GM19193 (cell line): ENCODE results near the gene SLC6A13.

Experiments
- POLR2A ChIP-seq: IDR thresholded peaks from 4 replicates; pipeline ENCODE4 v1.6.1; 2011; ENCODE audit not compliant: insufficient read depth, insufficient read length; ENCODE audit errors: extremely low read depth

SLC6A13 gene

DNA sequence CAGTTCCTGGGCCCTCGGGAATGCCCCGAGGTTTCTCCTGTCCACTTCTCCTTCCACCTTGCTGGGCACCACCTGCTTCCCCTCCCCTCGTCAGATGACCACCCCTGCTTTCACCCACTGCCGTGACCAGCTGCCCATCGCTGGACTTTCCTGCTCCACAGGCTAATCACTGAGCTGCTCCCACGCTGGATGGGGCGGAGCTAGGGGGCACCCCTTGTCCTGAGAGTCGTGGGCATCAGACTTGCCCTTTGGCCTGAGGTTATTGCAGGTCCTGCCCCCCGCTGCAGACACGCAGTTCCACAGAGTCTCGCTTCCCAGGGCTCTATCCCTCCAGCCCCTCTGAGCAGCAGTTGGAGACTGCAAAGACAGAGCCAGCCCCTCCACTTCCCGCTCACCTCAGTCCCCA is 49.1 kb downstream of the SLC6A13 start:
- no peak for TF ChIP-seq POLR2A

DNA sequence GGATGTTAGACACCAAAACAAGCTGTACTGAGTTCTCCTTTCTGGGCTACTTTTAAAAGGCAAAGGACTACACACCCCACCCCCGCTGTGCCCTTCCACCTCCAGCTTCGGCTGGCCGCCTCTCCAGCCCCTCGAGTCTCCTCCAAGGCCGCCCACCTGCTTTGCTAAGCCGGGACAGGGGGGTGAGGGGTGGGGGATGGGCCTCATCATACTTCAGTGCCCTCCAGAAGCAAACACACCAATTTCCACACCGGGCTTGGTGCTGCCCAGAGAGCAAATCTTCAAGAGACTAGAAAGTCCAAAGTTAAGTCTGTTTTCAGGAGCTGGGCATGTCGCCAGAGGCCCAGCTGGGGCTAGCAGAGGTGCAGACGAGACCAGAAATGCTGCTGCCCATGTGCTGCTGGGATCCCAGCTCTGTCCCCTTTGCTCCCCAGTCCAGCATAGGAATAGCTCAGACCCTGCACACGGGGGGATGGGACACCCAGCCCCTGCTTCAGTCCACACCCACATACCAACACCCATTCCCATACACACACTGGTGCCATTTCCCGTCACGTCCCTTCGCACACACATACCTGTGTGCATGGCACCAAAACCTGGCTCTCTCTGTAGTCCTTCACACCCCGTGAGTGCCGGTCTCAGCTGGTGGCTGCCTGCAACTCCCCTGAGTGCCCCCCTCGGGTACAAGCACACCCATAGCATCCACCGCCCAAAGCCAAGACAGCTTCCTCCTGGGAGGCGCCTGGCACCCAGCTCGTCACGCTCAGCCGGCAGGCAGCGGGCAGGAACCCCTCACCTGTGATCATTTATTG is 49.7 kb downstream of the SLC6A13 start:
- TF ChIP-seq POLR2A = no peak

DNA sequence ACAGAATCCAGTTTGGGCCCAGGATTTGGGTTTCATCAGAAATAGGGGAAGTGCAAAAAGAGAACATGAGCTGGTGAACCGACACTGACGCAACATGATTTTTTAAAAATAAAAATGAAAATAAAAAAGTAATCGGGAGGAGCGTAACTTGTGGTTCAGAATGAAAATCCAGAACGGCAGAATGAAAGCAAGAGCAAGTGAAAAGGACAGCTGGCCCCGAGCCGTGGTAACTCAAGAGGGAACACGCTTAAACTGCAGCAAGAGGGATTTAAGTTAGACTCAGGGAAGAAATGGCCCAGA is 50.3 kb downstream of the SLC6A13 start:
- no peak for TF ChIP-seq POLR2A

DNA sequence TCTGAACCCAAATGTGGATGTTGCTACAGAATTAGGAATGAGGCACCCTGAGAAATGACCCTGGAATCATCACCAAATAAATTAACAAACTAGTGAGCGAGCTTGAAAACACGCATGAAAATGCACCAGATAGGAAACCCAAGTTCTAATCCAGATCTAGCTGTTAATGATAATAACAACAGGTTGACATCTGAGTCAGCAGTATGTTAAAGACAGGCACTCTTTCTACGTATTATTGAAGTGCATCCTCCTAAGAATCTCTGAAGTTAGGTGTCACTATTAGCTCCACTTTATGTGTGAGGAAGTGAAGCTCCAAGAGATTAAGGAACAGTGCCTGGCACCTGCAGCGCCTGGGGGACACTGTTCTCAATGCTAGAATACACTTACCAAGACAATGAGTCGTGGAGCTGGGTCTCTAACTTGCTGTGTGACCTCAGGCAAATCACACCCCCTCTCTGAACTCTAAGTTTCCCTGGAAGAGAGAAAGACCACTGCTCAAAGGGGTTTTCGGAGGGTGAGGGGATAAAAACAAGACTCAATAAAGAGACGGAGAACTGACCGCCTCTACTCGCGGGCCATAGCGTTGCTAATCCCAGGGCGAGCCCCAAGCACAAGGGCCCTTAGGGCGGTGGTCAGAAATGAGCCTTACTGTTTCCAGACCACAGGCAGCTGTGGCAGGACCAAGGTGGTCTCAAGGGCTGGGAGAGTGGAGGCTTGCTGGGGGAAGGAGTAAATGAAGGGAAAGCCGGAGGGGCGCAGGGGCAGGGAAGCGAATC is 50.8 kb downstream of the SLC6A13 start:
- TF ChIP-seq POLR2A = no peak

DNA sequence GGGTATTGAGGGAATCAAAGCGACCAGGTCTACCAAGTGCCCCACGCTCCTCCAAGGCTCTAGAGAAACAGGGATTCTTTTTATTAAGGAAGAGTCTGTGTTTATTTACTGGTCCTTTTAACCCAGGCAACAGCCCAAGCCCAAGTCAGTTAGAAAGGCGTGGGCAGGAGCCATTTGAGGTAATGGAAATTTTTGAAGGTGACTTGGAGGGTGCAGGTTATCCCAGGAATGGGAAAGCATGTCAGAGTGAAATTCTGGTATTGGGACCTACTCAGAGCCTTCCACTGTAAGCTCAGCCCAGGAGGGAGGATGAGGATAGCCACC is 51.5 kb downstream of the SLC6A13 start:
- no peak for TF ChIP-seq POLR2A

DNA sequence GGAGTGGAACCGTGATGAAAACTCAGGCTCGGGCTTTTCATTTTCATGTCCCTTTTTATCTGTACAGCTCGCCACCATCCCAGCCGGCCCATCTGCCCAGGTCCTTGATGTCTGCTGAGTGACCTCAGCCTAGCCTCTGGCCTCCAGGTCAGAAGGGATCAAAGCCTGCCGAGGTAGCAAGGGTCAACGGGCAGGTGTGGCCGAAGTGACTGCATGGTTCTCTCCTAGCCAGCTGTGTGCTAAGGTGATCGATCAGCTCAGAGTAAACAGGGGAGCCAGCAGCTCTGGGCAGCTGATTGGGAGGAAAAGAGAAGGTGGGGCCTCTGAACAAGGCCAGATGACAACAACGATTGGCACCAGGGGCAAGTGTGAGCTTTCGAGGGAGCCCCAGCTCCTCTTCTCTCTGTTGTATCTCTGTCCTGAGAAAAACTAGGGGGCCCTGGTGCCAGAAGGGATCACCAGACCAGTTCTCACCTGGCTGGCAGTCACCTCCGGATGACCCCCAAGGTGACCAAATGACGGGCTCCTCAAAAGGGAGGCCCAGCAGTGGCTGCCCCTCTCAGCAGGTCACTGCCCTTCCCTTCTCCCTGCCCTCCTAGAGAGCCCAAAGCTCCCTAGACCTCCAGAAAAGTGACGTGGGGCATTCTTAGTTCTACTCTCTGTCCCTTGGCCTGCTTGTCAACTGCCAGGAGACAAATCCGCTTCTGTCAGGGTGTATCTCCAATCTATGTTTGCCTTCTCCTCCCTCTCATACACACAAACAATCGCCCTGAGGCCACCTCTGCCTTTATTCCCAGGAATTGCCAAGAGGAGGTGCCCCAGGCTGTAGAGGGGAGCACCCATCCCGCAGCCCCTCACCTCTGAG is 52.1 kb downstream of the SLC6A13 start:
- TF ChIP-seq POLR2A = no peak

DNA sequence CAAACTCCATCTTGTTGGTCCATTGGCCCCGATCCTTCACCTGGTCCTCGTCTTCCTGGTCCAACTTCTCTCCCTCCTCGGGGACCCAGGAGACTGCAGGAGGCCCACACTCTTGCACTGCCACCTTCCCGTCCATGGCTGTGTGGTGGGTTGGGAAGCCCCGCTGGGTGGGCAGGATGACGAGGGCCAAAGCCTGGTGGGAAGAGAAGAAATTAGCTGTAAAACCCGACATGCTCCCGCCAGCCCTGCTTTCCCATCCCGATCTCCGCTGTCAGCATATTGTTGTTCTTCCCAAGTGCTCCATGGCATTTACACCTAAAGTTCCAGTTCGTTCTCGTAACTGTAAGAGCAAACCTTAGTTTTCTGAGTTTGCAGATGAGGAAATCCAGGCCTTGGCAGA is 52.8 kb downstream of the SLC6A13 start:
- no peak for TF ChIP-seq POLR2A

DNA sequence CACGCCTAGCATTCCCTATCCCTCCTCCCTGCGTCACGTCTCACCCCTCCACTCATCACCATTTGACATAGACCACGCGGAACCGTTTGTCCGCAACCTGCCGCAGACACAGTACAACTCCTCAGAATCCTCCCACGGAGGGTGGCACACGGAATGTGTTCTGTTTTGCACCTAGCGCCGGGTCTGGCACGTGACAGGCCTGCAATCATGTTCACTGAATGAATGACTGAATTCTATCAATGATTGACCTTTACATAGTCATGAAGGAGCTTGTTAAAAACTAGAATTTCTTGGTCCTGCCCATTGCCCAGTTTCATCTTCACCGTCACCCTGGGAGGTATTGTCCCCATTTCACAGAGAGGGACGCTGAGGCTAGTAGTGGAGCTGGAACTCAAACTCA is 53.4 kb downstream of the SLC6A13 start:
- TF ChIP-seq POLR2A = no peak

DNA sequence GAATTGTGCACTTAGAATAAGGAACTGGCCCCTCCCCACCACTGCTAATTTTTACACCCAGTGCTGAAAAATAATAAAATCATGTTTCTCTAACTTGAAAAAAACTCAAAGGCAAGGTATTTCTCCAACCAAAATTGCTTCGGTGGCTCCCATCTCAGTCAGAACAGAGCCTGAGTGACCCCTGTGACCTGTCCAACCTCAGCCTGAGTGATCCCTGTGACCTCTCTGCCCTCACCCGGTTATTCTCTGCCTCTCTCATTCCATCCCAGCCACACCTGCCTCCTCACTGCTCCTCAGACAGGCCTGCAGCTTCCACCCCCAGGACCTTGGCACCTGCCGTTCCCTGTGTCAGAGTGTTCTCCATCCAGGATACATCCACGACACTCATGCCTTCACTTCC is 53.8 kb downstream of the SLC6A13 start:
- no peak for TF ChIP-seq POLR2A

DNA sequence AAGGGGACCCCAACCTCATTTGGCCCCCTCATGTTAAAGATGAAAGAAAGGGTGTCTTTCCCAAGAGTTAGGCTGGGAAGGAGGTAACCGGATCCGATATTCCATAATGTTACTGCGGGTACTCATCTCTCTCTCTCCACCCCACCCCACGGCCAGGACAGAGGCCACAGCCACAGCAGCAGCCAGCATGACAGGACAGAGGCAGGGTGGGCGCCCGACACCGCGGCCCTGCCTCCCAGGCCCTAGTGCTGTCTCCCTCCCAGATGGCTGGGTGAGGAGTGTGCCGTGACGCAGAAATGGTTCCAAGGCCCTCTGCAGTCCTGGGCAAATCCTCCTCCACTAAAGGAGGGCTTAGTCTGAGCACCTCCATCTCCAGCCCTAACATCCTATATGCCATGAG is 54.8 kb downstream of the SLC6A13 start:
- TF ChIP-seq POLR2A = no peak

DNA sequence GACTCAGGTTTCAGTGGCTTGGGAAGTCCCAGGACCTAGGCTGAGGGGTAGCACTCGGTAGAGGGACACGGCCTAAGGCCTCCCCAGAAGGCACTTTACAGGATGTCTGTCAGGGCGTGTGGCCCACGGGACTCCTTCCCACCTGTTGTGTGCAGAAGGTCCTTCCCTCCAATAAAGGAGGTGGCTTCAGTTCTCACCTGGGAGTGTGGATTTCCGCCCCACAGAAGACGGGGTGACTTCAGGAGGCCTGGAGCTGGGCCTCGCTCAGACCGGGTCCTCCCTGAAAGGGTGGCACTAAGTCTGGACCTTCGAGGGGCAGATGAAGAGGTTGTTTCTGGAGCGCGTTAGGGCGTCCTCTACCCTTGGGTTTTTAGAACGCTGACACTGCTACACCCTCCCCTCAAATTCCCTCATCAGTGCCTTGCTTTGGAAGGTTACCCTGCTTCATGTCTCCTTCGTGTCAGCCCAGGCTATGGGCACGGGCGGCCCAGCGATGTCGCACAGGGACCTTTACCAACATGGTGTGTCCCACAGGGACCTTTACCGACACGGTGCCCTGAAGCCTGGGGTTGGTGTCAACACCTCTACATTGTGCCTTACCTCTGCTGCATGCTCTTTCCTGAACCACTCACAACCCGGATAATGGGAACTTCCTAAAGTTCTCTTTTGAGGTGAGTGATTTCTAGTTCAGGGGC is 55.7 kb downstream of the SLC6A13 start:
- TF ChIP-seq POLR2A = no peak

DNA sequence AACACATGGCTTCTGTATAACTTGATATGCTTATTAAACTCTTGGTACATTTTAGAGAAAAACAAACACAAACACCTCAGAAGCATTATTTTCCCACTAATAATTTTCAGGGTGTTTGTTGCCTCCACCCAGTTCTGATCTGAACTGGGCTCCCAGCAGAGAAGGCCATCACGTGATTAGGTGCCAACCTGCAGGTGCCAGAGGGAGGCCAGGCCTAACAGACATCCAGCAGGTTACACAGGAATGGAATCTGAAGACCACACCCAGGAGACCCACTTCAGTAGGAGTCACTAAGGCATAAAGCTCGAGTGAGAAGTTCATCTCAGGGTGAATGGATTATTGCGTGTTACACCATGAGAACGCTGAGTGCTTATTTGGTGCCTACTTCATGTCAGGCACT is 57.6 kb downstream of the SLC6A13 start:
- TF ChIP-seq POLR2A = no peak

DNA sequence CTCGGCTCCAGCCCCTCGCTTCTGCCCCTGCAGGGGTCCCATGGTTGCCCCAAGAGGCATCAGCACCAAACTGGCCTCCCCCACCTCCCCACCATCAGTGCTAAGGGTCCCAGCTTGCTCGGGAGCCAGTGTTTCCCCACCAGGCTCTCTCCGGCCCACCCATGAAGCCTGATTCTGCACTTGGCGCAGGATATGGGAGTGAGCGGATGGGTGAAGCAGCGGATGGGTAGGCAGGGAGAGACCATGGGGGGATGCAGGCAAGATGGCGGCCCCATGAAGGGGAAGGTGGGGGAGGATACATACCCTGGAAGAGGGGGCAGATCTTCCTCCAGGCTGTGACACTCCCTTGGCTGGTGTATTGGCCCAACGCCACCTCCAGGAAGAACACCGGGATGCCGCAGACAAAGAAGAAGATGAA is 58.4 kb downstream of the SLC6A13 start:
- no peak for TF ChIP-seq POLR2A

DNA sequence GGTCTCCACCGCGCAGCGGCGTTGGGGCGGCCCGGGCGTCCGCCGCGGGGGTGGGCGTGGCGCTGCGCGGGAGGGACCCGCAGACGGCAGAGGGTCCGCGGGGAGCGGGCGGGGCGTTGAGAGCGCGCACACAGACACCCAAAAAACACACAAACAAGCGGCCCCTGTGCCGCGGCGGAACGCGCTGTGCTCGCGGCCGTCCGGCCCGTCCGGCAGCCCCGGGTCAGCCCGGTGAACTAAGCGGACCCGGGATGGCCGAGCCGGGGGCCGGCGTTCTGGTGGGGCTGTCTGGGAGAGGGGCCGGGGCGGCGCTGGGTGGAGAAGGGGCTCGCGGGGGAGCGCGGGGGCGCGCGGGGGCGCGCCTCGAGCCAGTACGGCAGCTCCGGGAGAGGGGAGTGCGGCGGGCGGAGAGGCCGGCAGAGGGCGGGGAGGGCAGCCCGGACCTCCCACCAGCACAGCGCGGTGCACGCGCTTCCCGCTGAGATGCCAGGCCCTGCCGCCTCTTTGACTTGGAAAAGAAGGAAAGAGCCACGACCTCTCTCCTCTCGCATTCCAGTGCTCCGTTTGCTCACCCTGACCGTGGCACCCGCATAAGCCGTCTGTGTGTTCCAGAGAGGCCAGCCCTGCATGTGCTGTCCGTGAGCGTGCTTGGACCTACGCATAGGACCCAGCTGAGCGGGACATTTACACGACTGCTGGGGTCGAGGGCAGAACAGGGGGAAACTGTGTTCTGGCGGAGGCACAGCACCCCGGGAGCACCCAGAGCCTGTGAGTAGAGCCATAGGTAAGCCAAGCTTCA is 59.0 kb downstream of the SLC6A13 start:
- no peak for TF ChIP-seq POLR2A
